Erythroblast (primary cell): ENCODE measurements around the gene PHF20.

Experiments
- GATA1 ChIP-seq: IDR thresholded peaks from 2 replicates; pipeline ENCODE4 v1.6.1; 2011; ENCODE audit warnings: low read depth, mild to moderate bottlenecking, control low read depth, low read length, moderate library complexity
- POLR2A ChIP-seq: IDR thresholded peaks from 2 replicates; pipeline ENCODE4 v1.6.1; 2011; ENCODE audit warnings: mild to moderate bottlenecking, low read length

DNA sequence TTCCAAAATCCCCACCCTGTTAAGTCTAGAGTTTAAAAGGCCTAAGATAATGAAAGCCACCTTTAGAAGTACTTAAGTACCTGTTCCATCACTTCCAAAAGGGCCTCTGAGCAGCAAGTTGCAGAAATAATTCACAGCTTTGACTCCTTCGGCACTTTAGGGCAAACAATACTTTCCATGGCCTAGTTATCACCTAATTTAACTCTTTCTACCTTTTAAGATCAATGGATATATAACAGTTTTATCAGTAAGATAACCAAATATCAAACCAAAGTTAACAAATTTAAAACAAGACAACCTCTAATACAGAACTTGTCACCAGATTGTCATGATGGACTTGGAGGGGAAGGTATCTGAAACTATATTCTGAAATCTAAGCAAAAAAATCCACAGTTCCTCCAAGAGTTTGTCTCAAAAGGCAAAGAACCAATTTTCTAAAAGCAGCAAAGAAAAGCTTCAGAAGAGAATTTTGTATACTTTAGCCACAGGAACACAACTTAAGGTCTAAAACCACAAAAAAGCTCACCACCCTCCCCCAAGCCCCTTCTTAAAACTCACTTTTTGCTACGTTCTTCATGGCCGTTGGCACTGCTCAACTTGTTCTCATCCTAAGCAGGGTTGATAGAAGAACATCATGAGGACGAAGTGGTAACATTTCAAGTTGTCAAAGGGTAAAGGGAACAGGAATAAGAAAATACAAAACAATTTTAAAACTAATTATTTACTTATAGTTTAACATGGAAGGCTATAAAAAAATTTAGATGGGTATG is 33.2 kb upstream of the PHF20 start:
- no peak for TF ChIP-seq POLR2A
- no peak for TF ChIP-seq GATA1
